Endothelial cell of umbilical vein (primary cell): ENCODE measurements around the gene CCDC182. TPM values are rescaled to one million over a fixed set of nuclear protein-coding genes. Genes with fewer than 3 reads are reported as not detected.

ENCODE experiments used
- BruUV-seq: library from RNA; stranded (reverse); fragments of 400-500 nt; replicated peaks from 2 replicates; lab custom pipeline; 2021; lab: Mats Ljungman, UMichigan
- CTCF ChIA-PET: fragments of 300-600, 350-600 bp; sonication (Branson Sonifier 250); formaldehyde crosslinking; loops from one replicate; lab custom pipeline; 2021; ENCODE audit warnings: antibody characterized with exemption, inconsistent platforms; lab: Charles Lee
- POLR2A ChIA-PET: fragments of 300-600, 350-600 bp; sonication (Branson Sonifier 250); formaldehyde crosslinking; loops from one replicate; lab custom pipeline; 2021; ENCODE audit warnings: antibody characterized with exemption, inconsistent platforms; lab: Charles Lee
- DNase-seq: peaks from one replicate; pipeline ENCODE4 v3.0.0-alpha.2; 2011; ENCODE audit warnings: low read depth, low spot score
- FAIRE-seq: peaks from 2 replicates; lab custom pipeline; 2011; peaks lifted over from hg19 to GRCh38; lab: Jason Lieb, UNC
- H2AFZ ChIP-seq: 2 replicates; pipeline ENCODE4 v1.6.0; 2012; ENCODE audit warnings: low read depth, low read length, control low read depth, inconsistent platforms
- H3K27ac ChIP-seq: 2 replicates; pipeline ENCODE4 v1.5.1; 2011; ENCODE audit warnings: low read depth, mild to moderate bottlenecking, control low read depth, low read length, moderate library complexity; ENCODE audit not compliant: insufficient read depth
- H3K27me3 ChIP-seq, 2 experiments: 2 replicates each; pipeline versions ENCODE4 v1.6.0 to v1.6.1; 2011; ENCODE audit warnings: low read length in 2 of 2, mixed read lengths in 1 of 2; ENCODE audit not compliant: control insufficient read depth in 2 of 2, insufficient read depth in 2 of 2
- H3K36me3 ChIP-seq, 2 experiments: 2 replicates in 1 of 2; 3 replicates in 1 of 2; pipeline ENCODE4 v1.5.1; 2011; ENCODE audit warnings: low read length in 2 of 2, mild to moderate bottlenecking in 1 of 2, moderate library complexity in 1 of 2; ENCODE audit not compliant: control insufficient read depth in 2 of 2, insufficient read depth in 2 of 2; ENCODE audit errors: extremely low read depth in 1 of 2
- H3K4me1 ChIP-seq: 3 replicates; pipeline ENCODE4 v1.5.1; 2011; ENCODE audit warnings: mild to moderate bottlenecking, low read length; ENCODE audit not compliant: control insufficient read depth, insufficient read depth; ENCODE audit errors: extremely low read depth
- H3K4me2 ChIP-seq: 2 replicates; pipeline ENCODE4 v1.6.1; 2011; ENCODE audit warnings: low read length, control low read depth, mixed read lengths; ENCODE audit not compliant: insufficient read depth
- H3K4me3 ChIP-seq, 3 experiments: fragments of 200-600 bp in 1 of 3; sonication (generic), shearing (Covaris generic) in 1 of 3; replicated peaks in 1 of 3; 2 replicates each; pipeline ENCODE4 v1.5.1; 2011 to 2016; ENCODE audit warnings: control low read depth in 3 of 3, low read length in 3 of 3, mild to moderate bottlenecking in 2 of 3, inconsistent platforms in 1 of 3, low read depth in 1 of 3, moderate library complexity in 1 of 3; ENCODE audit not compliant: insufficient read depth in 1 of 3
- H3K79me2 ChIP-seq: 2 replicates; pipeline ENCODE4 v1.6.0; 2012; ENCODE audit warnings: low read length, inconsistent platforms; ENCODE audit not compliant: control insufficient read depth, insufficient read depth
- H3K9ac ChIP-seq: replicated peaks from 2 replicates; pipeline ENCODE3; 2011; ENCODE audit warnings: low read length, control low read depth; ENCODE audit not compliant: insufficient read depth; ENCODE audit errors: extremely low read depth
- H3K9me1 ChIP-seq: replicated peaks from 3 replicates; pipeline ENCODE4 v1.6.0; 2011; ENCODE audit warnings: mild to moderate bottlenecking, low read length; ENCODE audit not compliant: control insufficient read depth, insufficient read depth; ENCODE audit errors: extremely low read depth
- H3K9me3 ChIP-seq: replicated peaks from 2 replicates; pipeline ENCODE4 v1.5.1; 2012; ENCODE audit warnings: low read length, inconsistent platforms; ENCODE audit not compliant: control insufficient read depth, insufficient read depth
- H4K20me1 ChIP-seq: replicated peaks from 2 replicates; pipeline ENCODE3; 2011; ENCODE audit warnings: mild to moderate bottlenecking, low read length; ENCODE audit not compliant: control insufficient read depth, insufficient read depth; ENCODE audit errors: extremely low read depth
- CTCF ChIP-seq, 2 donors: IDR thresholded peaks; 1 replicate in 1 of 2; 2 replicates in 1 of 2; pipeline ENCODE4 v1.5.1; 2011; ENCODE audit warnings: low read length in 2 of 2, mild to moderate bottlenecking in 2 of 2, moderate library complexity in 2 of 2, control low read depth in 1 of 2, inconsistent platforms in 1 of 2, low read depth in 1 of 2; ENCODE audit not compliant: insufficient read depth in 1 of 2; ENCODE audit errors: extremely low read depth in 1 of 2
- EZH2 ChIP-seq: IDR thresholded peaks from 2 replicates; pipeline ENCODE4 v1.6.1; 2012; ENCODE audit warnings: borderline replicate concordance, low read depth, mild to moderate bottlenecking, moderate library complexity, low read length, inconsistent platforms; ENCODE audit not compliant: severe bottlenecking
- FOS ChIP-seq: IDR thresholded peaks from 2 replicates; pipeline ENCODE4 v1.6.1; 2011; ENCODE audit warnings: mild to moderate bottlenecking, low read length, moderate library complexity, borderline replicate concordance; ENCODE audit not compliant: insufficient read depth
- GATA2 ChIP-seq: IDR thresholded peaks from 2 replicates; pipeline ENCODE4 v1.7.0; 2011; ENCODE audit warnings: low read depth, mild to moderate bottlenecking, moderate library complexity, mixed read lengths, low read length; ENCODE audit not compliant: insufficient read length, insufficient read depth
- JUN ChIP-seq: IDR thresholded peaks from 2 replicates; pipeline ENCODE4 v1.6.1; 2011; ENCODE audit warnings: borderline replicate concordance, low read depth; ENCODE audit not compliant: insufficient read length, insufficient read depth
- MYC ChIP-seq: IDR thresholded peaks from one replicate; pipeline ENCODE4 v1.6.1; 2011; ENCODE audit warnings: mild to moderate bottlenecking, low read depth, low read length
- POLR2A ChIP-seq: IDR thresholded peaks from 2 replicates; pipeline ENCODE4 v1.6.1; 2012; ENCODE audit warnings: low read depth, mild to moderate bottlenecking, control low read depth, low read length
- POLR2AphosphoS5 ChIP-seq: IDR thresholded peaks from 2 replicates; pipeline ENCODE4 v1.6.1; 2012; ENCODE audit warnings: low read depth, mild to moderate bottlenecking, control low read depth, low read length, moderate library complexity; ENCODE audit not compliant: insufficient read depth
- dilution Hi-C: fragments of 300-500 bp; cut with MboI; formaldehyde crosslinking; loops from one replicate; pipeline ENCODE4 v1.15.0; 2019; ENCODE audit warnings: low sequenced_read_pairs; ENCODE audit not compliant: extremely low pct_ligation_motif_present
- intact Hi-C: fragments of 100-400 bp; cut with micrococcal nuclease; formaldehyde crosslinking; loops from one replicate; pipeline ENCODE4 v1.10.0; 2022
- polyA plus RNA-seq, 4 experiments: library from polyadenylated mRNA; depleted of rRNA in 3 of 4; stranded (reverse) in 3 of 4; unstranded in 1 of 4; fragments of >200 nt; gene quantifications; 2 replicates each; pipeline versions ENCODE4 v1.2.1 to v1.2.3, GENCODE V29; 2011 to 2012; ENCODE audit warnings: missing spikeins in 1 of 4
- total RNA-seq: library from RNA; stranded (reverse); gene quantifications from 2 replicates; pipeline ENCODE4 v1.2.3, GENCODE V29; 2021
- TF ChIP-seq, protein P1 (sequence below): IDR thresholded peaks from 2 replicates; pipeline ENCODE4 v1.6.1; 2011; ENCODE audit not compliant: insufficient read depth, insufficient read length

CCDC182 gene
- total and polyA plus RNA-seq, 2 donors (not counting 3 experiments of a cell fraction or from before 2014, with no cell fraction given): not detected

DNA sequence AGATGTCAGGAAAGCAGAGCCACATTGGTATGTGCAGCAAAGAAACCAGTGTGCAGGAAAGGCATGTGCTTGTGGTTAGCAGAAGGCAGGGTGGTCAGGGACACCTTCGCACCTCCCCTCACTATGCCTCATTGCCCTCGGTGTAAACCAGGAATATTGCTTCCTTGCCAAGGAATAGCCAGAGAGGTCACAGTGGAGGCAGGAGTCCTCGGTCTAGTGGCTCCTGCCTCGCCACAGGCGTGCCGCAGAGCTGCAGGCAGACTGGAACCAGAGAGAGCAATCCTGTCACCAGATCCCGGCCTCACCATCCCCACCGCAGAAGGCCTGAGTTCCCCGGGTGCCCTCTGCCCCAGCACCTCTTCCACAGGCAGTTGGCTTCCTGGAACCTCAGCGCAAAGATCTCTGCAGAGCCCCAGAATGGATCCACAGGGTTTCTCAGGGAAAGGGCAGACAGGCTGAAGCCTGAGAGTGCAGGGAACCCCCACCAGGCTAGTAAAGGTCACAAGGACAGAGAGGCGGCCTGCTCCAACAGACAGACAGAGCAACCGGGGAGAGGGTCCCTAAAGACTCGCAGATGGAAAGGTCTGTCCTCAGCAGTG is 21.6 kb downstream of the CCDC182 start:
- POLR2A ChIA-PET: no interaction called here
- FAIRE-seq: no peak
- H3K9me1 ChIP-seq: no peaks in the 10 kb centered on the region
- BruUV-seq: no TSS peak
- no peak overlapping the region for H3K9ac ChIP-seq
- no peak overlapping the region for H3K4me3 ChIP-seq
- no peak overlapping the region for H3K4me2 ChIP-seq
- no peaks in the 10 kb centered on the region for H3K36me3 ChIP-seq
- dilution Hi-C loops (no loop called here), intact Hi-C loops (no loop called here)
- no peaks in the 10 kb centered on the region for H3K9me3 ChIP-seq
- TF ChIP-seq JUN (no peak), POLR2AphosphoS5 (no peak), FOS (no peak), CTCF (IDR thresholded peaks at IDR 0.05; ENCODE audit: extremely low read depth in 1 of 2, insufficient read depth in 1 of 2, low read depth in 1 of 2, low read length in 2 of 2) (no peak), POLR2A (no peak), MYC (no peak), GATA2 (no peak), EZH2 (no peak)
- TF ChIP-seq, protein P1, sequence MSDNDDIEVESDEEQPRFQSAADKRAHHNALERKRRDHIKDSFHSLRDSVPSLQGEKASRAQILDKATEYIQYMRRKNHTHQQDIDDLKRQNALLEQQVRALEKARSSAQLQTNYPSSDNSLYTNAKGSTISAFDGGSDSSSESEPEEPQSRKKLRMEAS: no peak
- H4K20me1 ChIP-seq: no peaks in the 10 kb centered on the region
- no peak for DNase-seq
- H3K4me1 ChIP-seq: no peaks in the 10 kb centered on the region
- CTCF ChIA-PET: interaction anchor here (1.2 to 1.6 kb wide), 2 partner anchors 24 to 481 kb away, joined by 3 to 6 read pairs; no protein-coding TSS in a partner anchor
- peaks cover 10 to 15% of the 10 kb centered on the region in 2 experiments for H3K27me3 ChIP-seq
- no peak overlapping the region for H2AFZ ChIP-seq
- no peaks in the 10 kb centered on the region for H3K79me2 ChIP-seq
- no peak overlapping the region for H3K27ac ChIP-seq
